Suppressor macrophage (primary cell): ENCODE data around the gene CDH16.
"Not testable (repeated sequence)": the region's sequence is repeated elsewhere in the genome, so short reads cannot be mapped to it uniquely, and the experiment has no call there.

Source experiments
- DNase-seq, 4 experiments: peaks; one replicate each; pipeline ENCODE4 v3.0.0-alpha.2; 2020 to 2022

CDH16 gene

GRCh38 chr16:66947302-66948065 is 28.8 kb upstream of the CDH16 start:
- DNase-seq: peak; percentile 88 to 94 (median 90)

- no peak for DNase-seq
These were observed 28.3 kb upstream of the CDH16 start for GRCh38 chr16:66946974-66947301.

- DNase-seq: no peak
These were observed 27.9 kb upstream of the CDH16 start for GRCh38 chr16:66946541-66946940.

GRCh38 chr16:66945939-66946338 is 27.3 kb upstream of the CDH16 start:
- no peak for DNase-seq

- DNase-seq: not testable (repeated sequence)
These were observed 26.3 kb upstream of the CDH16 start for GRCh38 chr16:66944971-66945370.

GRCh38 chr16:66944054-66944441 is 25.4 kb upstream of the CDH16 start:
- no peak for DNase-seq

GRCh38 chr16:66943426-66944053 is 24.9 kb upstream of the CDH16 start:
- no peak for DNase-seq

- DNase-seq: no peak
These were observed 24.3 kb upstream of the CDH16 start for GRCh38 chr16:66942981-66943380.

- DNase-seq: no peak
These were observed 21.6 kb upstream of the CDH16 start for GRCh38 chr16:66940236-66940635.

- no peak for DNase-seq
These were observed 20.7 kb upstream of the CDH16 start for GRCh38 chr16:66939366-66939765.

- DNase-seq: no peak
These were observed 19.1 kb upstream of the CDH16 start for GRCh38 chr16:66937725-66938337.

- no peak for DNase-seq
These were observed 18.3 kb upstream of the CDH16 start for GRCh38 chr16:66936889-66937554.

GRCh38 chr16:66936462-66936861 is 17.8 kb upstream of the CDH16 start:
- DNase-seq: no peak

- DNase-seq: no peak
These were observed 16.8 kb upstream of the CDH16 start, which contains the start of gene CES2 for GRCh38 chr16:66935314-66936011. Gene CES2, plus strand, starts transcription at chr16:66935516. Its CDS starts 120 bp downstream, at chr16:66935636.

- DNase-seq: peak; percentile 27 to 59 (median 38)
These were observed 16.2 kb upstream of the CDH16 start for GRCh38 chr16:66934839-66935313.

GRCh38 chr16:66934138-66934838 is 15.6 kb upstream of the CDH16 start, which contains the start of gene CIAO2B:
Gene CIAO2B, minus strand, starts transcription at chr16:66934402. Its CDS starts 38 bp downstream, at chr16:66934364.
- peak; percentile 92 to 96 (median 94) for DNase-seq

- no peak for DNase-seq
These were observed 15.1 kb upstream of the CDH16 start for GRCh38 chr16:66933776-66934137.

GRCh38 chr16:66932076-66932475 is 13.4 kb upstream of the CDH16 start:
- DNase-seq: no peak

GRCh38 chr16:66931665-66932064 is 13.0 kb upstream of the CDH16 start:
- no peak for DNase-seq

GRCh38 chr16:66930189-66930588 is 11.5 kb upstream of the CDH16 start:
- DNase-seq: peak; percentile 34 to 71 (median 46)

GRCh38 chr16:66928702-66929388 is 10.2 kb upstream of the CDH16 start:
- DNase-seq: peak; percentile 13 to 56 (median 24)
